ENCODE results near the gene TMPRSS7.

- TF ChIP-seq POLR2AphosphoS5 (IDR thresholded peaks at IDR 0.05), result no peak
- no peak for TF ChIP-seq POLR2A (IDR thresholded peaks at IDR 0.05)
- TF ChIP-seq, protein P1, sequence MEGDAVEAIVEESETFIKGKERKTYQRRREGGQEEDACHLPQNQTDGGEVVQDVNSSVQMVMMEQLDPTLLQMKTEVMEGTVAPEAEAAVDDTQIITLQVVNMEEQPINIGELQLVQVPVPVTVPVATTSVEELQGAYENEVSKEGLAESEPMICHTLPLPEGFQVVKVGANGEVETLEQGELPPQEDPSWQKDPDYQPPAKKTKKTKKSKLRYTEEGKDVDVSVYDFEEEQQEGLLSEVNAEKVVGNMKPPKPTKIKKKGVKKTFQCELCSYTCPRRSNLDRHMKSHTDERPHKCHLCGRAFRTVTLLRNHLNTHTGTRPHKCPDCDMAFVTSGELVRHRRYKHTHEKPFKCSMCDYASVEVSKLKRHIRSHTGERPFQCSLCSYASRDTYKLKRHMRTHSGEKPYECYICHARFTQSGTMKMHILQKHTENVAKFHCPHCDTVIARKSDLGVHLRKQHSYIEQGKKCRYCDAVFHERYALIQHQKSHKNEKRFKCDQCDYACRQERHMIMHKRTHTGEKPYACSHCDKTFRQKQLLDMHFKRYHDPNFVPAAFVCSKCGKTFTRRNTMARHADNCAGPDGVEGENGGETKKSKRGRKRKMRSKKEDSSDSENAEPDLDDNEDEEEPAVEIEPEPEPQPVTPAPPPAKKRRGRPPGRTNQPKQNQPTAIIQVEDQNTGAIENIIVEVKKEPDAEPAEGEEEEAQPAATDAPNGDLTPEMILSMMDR (IDR thresholded peaks at IDR 0.05), result no peak
These were observed 55.7 kb downstream of the TMPRSS7 start for GRCh38 chr3:112089956-112090886.
